Endodermal cell (in vitro differentiated cells): Measurements from ENCODE around the gene TEX44. TPM values are rescaled to one million over a fixed set of nuclear protein-coding genes. Genes with fewer than 3 reads are reported as not detected.

Experiments
- DNase-seq: peaks from one replicate; pipeline ENCODE4 v3.0.0-alpha.2; 2017
- H3K27ac ChIP-seq: 2 replicates; pipeline ENCODE4 v1.5.1; 2013; ENCODE audit warnings: mild to moderate bottlenecking, low read depth, low read length, moderate library complexity
- H3K27me3 ChIP-seq: 2 replicates; pipeline ENCODE4 v1.6.1; 2013; ENCODE audit warnings: mild to moderate bottlenecking, low read length, moderate library complexity; ENCODE audit not compliant: insufficient read depth, control insufficient read depth, poor library complexity, severe bottlenecking
- H3K36me3 ChIP-seq: 2 replicates; pipeline ENCODE4 v1.7.0; 2013; ENCODE audit warnings: mild to moderate bottlenecking, low read length, moderate library complexity; ENCODE audit not compliant: control insufficient read depth, insufficient read depth
- H3K4me1 ChIP-seq: one replicate; pipeline ENCODE4 v1.7.0; 2013; ENCODE audit warnings: low read length; ENCODE audit not compliant: control insufficient read depth, insufficient read depth
- H3K4me3 ChIP-seq: 2 replicates; pipeline ENCODE4 v1.5.1; 2013; ENCODE audit warnings: mild to moderate bottlenecking, low read length, moderate library complexity
- H3K9ac ChIP-seq: 2 replicates; pipeline ENCODE4 v1.6.1; 2013; ENCODE audit warnings: mild to moderate bottlenecking, low read length, moderate library complexity; ENCODE audit not compliant: poor library complexity, severe bottlenecking; ENCODE audit errors: extremely low read depth
- H3K9me3 ChIP-seq: 2 replicates; pipeline ENCODE4 v1.6.1; 2013; ENCODE audit warnings: mild to moderate bottlenecking, low read length, moderate library complexity; ENCODE audit not compliant: control insufficient read depth
- H3K27ac Mint-ChIP-seq: 2 replicates; pipeline ENCODE4 v1.8.0; 2020; ENCODE audit warnings: mixed read lengths
- H3K27me3 Mint-ChIP-seq: 2 replicates; pipeline ENCODE4 v1.8.0; 2021; ENCODE audit warnings: mild to moderate bottlenecking, mixed read lengths; ENCODE audit not compliant: insufficient read depth
- H3K36me3 Mint-ChIP-seq: 2 replicates; pipeline ENCODE4 v1.8.0; 2020; ENCODE audit warnings: low read depth, mixed read lengths
- H3K4me1 Mint-ChIP-seq: 2 replicates; pipeline ENCODE4 v1.8.0; 2020; ENCODE audit warnings: mixed read lengths
- H3K4me3 Mint-ChIP-seq: 2 replicates; pipeline ENCODE4 v1.8.0; 2020; ENCODE audit warnings: mild to moderate bottlenecking, moderate library complexity, mixed read lengths
- H3K9me3 Mint-ChIP-seq: 2 replicates; pipeline ENCODE4 v1.8.0; 2020; ENCODE audit warnings: mild to moderate bottlenecking, mixed read lengths
- CTCF ChIP-seq: fragments of 200-600 bp; sonication (generic); conservative IDR thresholded peaks from 2 replicates; pipeline ENCODE4 v1.5.0; 2021; ENCODE audit warnings: antibody characterized with exemption, mild to moderate bottlenecking
- WGBS, 2 experiments: methylation state at CpG; one replicate each; pipeline versions ENCODE4 v1.1.5 to v1.1.7; 2013; ENCODE audit warnings: missing lambda C conversion rate in 2 of 2, mixed read lengths in 1 of 2; ENCODE audit not compliant: insufficient coverage in 1 of 2, insufficient read length in 1 of 2; 5-methylcytosine and 5-hydroxymethylcytosine counted together
- total RNA-seq, 2 donors: library from RNA; stranded (reverse); fragmentation: NEBNext Ultra II Directional in 1 of 2; extraction: Animal tissue kit (Norgen Biotek cat#: 25700) in 1 of 2; gene quantifications; 2 replicates in 1 of 2; 3 replicates in 1 of 2; pipeline ENCODE4 v1.2.1, GENCODE V29; 2021

TEX44 gene
- total RNA-seq, 2 donors from 2014 or later = not detected

GRCh38 chr2:231616296-231616695, 23.6 kb downstream of the TEX44 start:
- H3K27ac ChIP-seq = no peak overlapping the region
- 90 to 98% methylated on average over 2 to 3 of the region's 4 CpGs for WGBS, 2 experiments
- no peak overlapping the region for H3K4me3 ChIP-seq
- Mint-ChIP-seq H3K36me3 (no peaks in the 10 kb centered on the region), H3K9me3 (no peaks in the 10 kb centered on the region), H3K27me3 (no peaks in the 10 kb centered on the region), H3K4me1 (peaks cover 41% of the 10 kb centered on the region), H3K27ac (no peak overlapping the region), H3K4me3 (no peak overlapping the region)
- no peaks in the 10 kb centered on the region for H3K36me3 ChIP-seq
- H3K9me3 ChIP-seq = no peaks in the 10 kb centered on the region
- no peaks in the 10 kb centered on the region for H3K27me3 ChIP-seq
- H3K9ac ChIP-seq = no peak overlapping the region
- H3K4me1 ChIP-seq = peaks cover 16% of the 10 kb centered on the region
- no peak for DNase-seq
- no peak for TF ChIP-seq CTCF

- Mint-ChIP-seq H3K9me3 (no peaks in the 10 kb centered on the region), H3K27ac (no peak overlapping the region), H3K27me3 (no peaks in the 10 kb centered on the region), H3K4me1 (peaks cover 38% of the 10 kb centered on the region), H3K36me3 (no peaks in the 10 kb centered on the region), H3K4me3 (no peak overlapping the region)
- no peak for DNase-seq
- H3K4me3 ChIP-seq = no peak overlapping the region
- no peaks in the 10 kb centered on the region for H3K27me3 ChIP-seq
- no peaks in the 10 kb centered on the region for H3K36me3 ChIP-seq
- H3K4me1 ChIP-seq = peaks cover 15% of the 10 kb centered on the region
- 90 to 92% methylated on average over 13 of the region's 13 CpGs for WGBS, 2 experiments
- H3K9ac ChIP-seq = no peak overlapping the region
- no peaks in the 10 kb centered on the region for H3K9me3 ChIP-seq
- no peak overlapping the region for H3K27ac ChIP-seq
- no peak for TF ChIP-seq CTCF
These were observed 24.6 kb downstream of the TEX44 start for GRCh38 chr2:231617059-231617926.

- Histone ChIP-seq H3K9ac (no peak overlapping the region), H3K4me3 (no peak overlapping the region), H3K9me3 (no peaks in the 10 kb centered on the region), H3K27ac (no peak overlapping the region), H3K36me3 (no peaks in the 10 kb centered on the region), H3K27me3 (no peaks in the 10 kb centered on the region), H3K4me1 (no peaks in the 10 kb centered on the region)
- peak; percentile 90 for DNase-seq
- H3K4me3 Mint-ChIP-seq = peak overlapping the region; percentile 38
- H3K36me3 Mint-ChIP-seq = no peaks in the 10 kb centered on the region
- H3K27ac Mint-ChIP-seq = peak overlapping the region; percentile 92
- peaks cover 24% of the 10 kb centered on the region for H3K4me1 Mint-ChIP-seq
- H3K27me3 Mint-ChIP-seq = no peaks in the 10 kb centered on the region
- TF ChIP-seq CTCF = no peak
- H3K9me3 Mint-ChIP-seq = no peaks in the 10 kb centered on the region
- 54 to 61% methylated on average over 15 to 24 of the region's 25 CpGs for WGBS, 2 experiments
These were observed 28.6 kb downstream of the TEX44 start for GRCh38 chr2:231621051-231621879.
